Activated T-cell treated with anti-CD3 and anti-CD28 coated beads, Interleukin-2, amount 50 U/mL, for 72 hours (primary cell): ENCODE results near the gene WBP11. TPM values are rescaled to one million over a fixed set of nuclear protein-coding genes. Genes with fewer than 3 reads are reported as not detected.

ENCODE experiments used
- ATAC-seq, 2 donors: fragments of 150-1000 bp; cut with Tn5 transposase; replicated peaks in 1 of 2; 2 replicates each; pipeline ENCODE4 v1.10.0; 2021; ENCODE audit warnings: moderate library complexity in 2 of 2, mild to moderate bottlenecking in 1 of 2
- DNase-seq, 2 donors: peaks; one replicate each; pipeline ENCODE4 v3.0.0; 2021 to 2022; ENCODE audit warnings: mixed read lengths in 1 of 2
- H3K27ac Mint-ChIP-seq: one replicate; pipeline ENCODE4 v1.8.0; 2022; ENCODE audit warnings: mild to moderate bottlenecking, moderate library complexity, mixed read lengths
- H3K27me3 Mint-ChIP-seq: one replicate; pipeline ENCODE4 v1.8.0; 2022; ENCODE audit warnings: low read depth, mixed read lengths
- H3K36me3 Mint-ChIP-seq, 2 donors: one replicate each; pipeline ENCODE4 v1.8.0; 2022; ENCODE audit warnings: mixed read lengths in 2 of 2, mild to moderate bottlenecking in 1 of 2; ENCODE audit not compliant: insufficient read depth in 2 of 2
- H3K4me1 Mint-ChIP-seq: one replicate; pipeline ENCODE4 v1.8.0; 2022; ENCODE audit warnings: low read depth, mixed read lengths
- H3K4me3 Mint-ChIP-seq, 2 donors: one replicate each; pipeline ENCODE4 v1.8.0; 2022; ENCODE audit warnings: mild to moderate bottlenecking in 2 of 2, mixed read lengths in 2 of 2, moderate library complexity in 2 of 2
- H3K9me3 Mint-ChIP-seq, 2 donors: one replicate each; pipeline ENCODE4 v1.8.0; 2022; ENCODE audit warnings: mixed read lengths in 2 of 2
- total RNA-seq, 2 donors: library from RNA; stranded (reverse); gene quantifications; one replicate each; pipeline ENCODE4 v1.2.3, GENCODE V29; 2022

WBP11 gene
- total RNA-seq, 2 donors from 2014 or later, result 104 to 111 TPM

- no peak for ATAC-seq
- peaks cover 54% of the 10 kb centered on the region for H3K4me1 Mint-ChIP-seq
Observed at GRCh38 chr12:14774906-14775635, 28.2 kb downstream of the WBP11 start.

GRCh38 chr12:14774074-14774905, 29.0 kb downstream of the WBP11 start:
- Mint-ChIP-seq H3K27me3 (no peaks in the 10 kb centered on the region), H3K4me1 (peaks cover 50% of the 10 kb centered on the region), H3K4me3 (peak overlapping the region; percentile 99), H3K27ac (peak overlapping the region; percentile 97), H3K36me3 (peaks cover 15 to 21% of the 10 kb centered on the region in 2 donors), H3K9me3 (no peaks in the 10 kb centered on the region)
- peak; percentile 72 to 73 for ATAC-seq
- DNase-seq, result peak; percentile 92 to 95

More at GRCh38 chr12:14774906-14775635, 28.2 kb downstream of the WBP11 start:
- Mint-ChIP-seq H3K9me3 (no peaks in the 10 kb centered on the region), H3K4me3 (peak overlapping the region; percentile 99), H3K27ac (peak overlapping the region; percentile 97), H3K27me3 (no peaks in the 10 kb centered on the region), H3K36me3 (peaks cover 15 to 19% of the 10 kb centered on the region in 2 donors)
- DNase-seq, result peak; percentile 39 to 42

GRCh38 chr12:14773685-14774073, 29.6 kb downstream of the WBP11 start:
- no peaks in the 10 kb centered on the region for H3K9me3 Mint-ChIP-seq
- H3K4me1 Mint-ChIP-seq, result peaks cover 56% of the 10 kb centered on the region
- peak overlapping the region; percentile 97 for H3K27ac Mint-ChIP-seq
- no peak for DNase-seq
- no peaks in the 10 kb centered on the region for H3K27me3 Mint-ChIP-seq
- peak overlapping the region; percentile 99 for H3K4me3 Mint-ChIP-seq
- peak; percentile 12 to 23 for ATAC-seq
- H3K36me3 Mint-ChIP-seq, result peaks cover 19 to 27% of the 10 kb centered on the region in 2 donors

- no peaks in the 10 kb centered on the region for H3K27me3 Mint-ChIP-seq
- DNase-seq, result no peak
- no peaks in the 10 kb centered on the region for H3K9me3 Mint-ChIP-seq
- peaks cover 19 to 30% of the 10 kb centered on the region in 2 donors for H3K36me3 Mint-ChIP-seq
- peak overlapping the region; percentile 54 for H3K27ac Mint-ChIP-seq
- peak overlapping the region; percentile 99 for H3K4me3 Mint-ChIP-seq
- ATAC-seq, result no peak
- peaks cover 60% of the 10 kb centered on the region for H3K4me1 Mint-ChIP-seq
Observed at GRCh38 chr12:14772946-14773345, 30.3 kb downstream of the WBP11 start.

- H3K4me1 Mint-ChIP-seq, result peaks cover 68% of the 10 kb centered on the region
- ATAC-seq (no peak), DNase-seq (no peak)
- no peaks in the 10 kb centered on the region for H3K27me3 Mint-ChIP-seq
- H3K9me3 Mint-ChIP-seq, result peaks cover 0 to 2% of the 10 kb centered on the region in 2 donors
- H3K4me3 Mint-ChIP-seq, result peak overlapping the region; percentile 98 to 99
- H3K36me3 Mint-ChIP-seq, result peaks cover 25 to 40% of the 10 kb centered on the region in 2 donors
- H3K27ac Mint-ChIP-seq, result peak overlapping the region; percentile 99
Observed at GRCh38 chr12:14771651-14772137, 31.6 kb downstream of the WBP11 start.

- Mint-ChIP-seq H3K4me1 (peaks cover 64% of the 10 kb centered on the region), H3K4me3 (peak overlapping the region; percentile 98 to 99), H3K36me3 (peaks cover 29 to 46% of the 10 kb centered on the region in 2 donors), H3K27me3 (no peaks in the 10 kb centered on the region), H3K27ac (peak overlapping the region; percentile 99), H3K9me3 (peaks cover 2 to 7% of the 10 kb centered on the region in 2 donors)
- ATAC-seq (peak; percentile 52 to 53), DNase-seq (peak; percentile 94 to 97)
Observed at GRCh38 chr12:14770496-14771461, 32.5 kb downstream of the WBP11 start.

DNA sequence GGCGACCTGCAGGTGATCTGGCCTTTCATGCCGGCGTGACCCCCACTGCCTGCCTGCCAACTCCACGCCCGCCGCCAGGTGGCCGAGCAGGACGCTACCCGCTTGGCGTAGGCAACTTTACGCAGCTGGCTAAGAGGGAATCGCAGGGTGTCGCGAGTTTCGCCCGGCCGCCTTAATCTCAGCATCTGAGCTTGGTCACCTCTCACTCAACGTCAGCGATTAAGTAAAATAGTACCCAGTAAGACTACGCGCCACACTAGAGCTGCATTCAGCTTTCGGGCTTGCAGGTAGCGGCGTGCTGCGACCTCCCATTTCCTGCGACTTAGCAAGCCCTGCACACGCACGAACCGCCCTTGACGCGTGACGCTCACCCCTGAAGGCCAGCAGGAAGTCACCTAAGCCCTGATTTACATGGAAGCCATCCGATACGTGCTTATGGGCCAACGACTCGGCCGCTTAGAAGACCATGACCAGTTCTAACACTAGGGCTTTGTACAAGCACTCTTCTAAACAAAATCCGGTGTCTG, 33.2 kb downstream of the WBP11 start:
- Mint-ChIP-seq H3K27ac (peak overlapping the region; percentile 99), H3K36me3 (peaks cover 31 to 48% of the 10 kb centered on the region in 2 donors), H3K4me1 (peaks cover 62% of the 10 kb centered on the region), H3K4me3 (peak overlapping the region; percentile 98 to 99), H3K9me3 (peaks cover 4 to 9% of the 10 kb centered on the region in 2 donors), H3K27me3 (no peaks in the 10 kb centered on the region)
- peak; percentile 90 to 92 for DNase-seq
- peak; percentile 41 to 52 for ATAC-seq

DNA sequence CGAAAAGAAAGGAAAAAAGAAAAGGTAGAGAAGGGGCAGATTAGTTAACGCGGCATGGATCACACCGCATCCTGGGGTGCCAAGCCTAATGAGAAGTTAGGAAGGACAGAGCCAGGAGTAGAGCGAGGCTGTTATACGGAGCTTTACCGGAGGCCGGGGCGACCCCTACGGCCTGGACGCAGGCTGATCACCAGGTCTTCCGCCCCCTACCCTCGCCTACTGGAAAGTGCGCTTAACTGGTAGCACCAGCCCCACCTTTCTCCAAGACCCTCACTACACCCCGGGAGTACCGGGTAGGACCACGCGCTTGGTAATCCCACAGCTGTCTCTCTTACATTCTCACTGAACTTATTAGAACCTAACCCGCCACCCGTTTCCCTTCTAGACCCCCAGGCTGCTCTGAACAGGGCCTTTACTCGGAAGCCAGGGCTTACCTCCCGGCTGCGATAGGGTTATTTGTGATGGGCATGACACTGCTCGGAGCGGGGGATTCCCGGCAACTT, 33.8 kb downstream of the WBP11 start:
- peak overlapping the region; percentile 99 for H3K27ac Mint-ChIP-seq
- DNase-seq (peak in 1 of 2 donors; percentile 48), ATAC-seq (peak; percentile 2)
- H3K27me3 Mint-ChIP-seq, result no peaks in the 10 kb centered on the region
- peaks cover 4 to 9% of the 10 kb centered on the region in 2 donors for H3K9me3 Mint-ChIP-seq
- peak overlapping the region; percentile 98 to 99 for H3K4me3 Mint-ChIP-seq
- H3K4me1 Mint-ChIP-seq, result peaks cover 60% of the 10 kb centered on the region
- H3K36me3 Mint-ChIP-seq, result peaks cover 30 to 49% of the 10 kb centered on the region in 2 donors

DNA sequence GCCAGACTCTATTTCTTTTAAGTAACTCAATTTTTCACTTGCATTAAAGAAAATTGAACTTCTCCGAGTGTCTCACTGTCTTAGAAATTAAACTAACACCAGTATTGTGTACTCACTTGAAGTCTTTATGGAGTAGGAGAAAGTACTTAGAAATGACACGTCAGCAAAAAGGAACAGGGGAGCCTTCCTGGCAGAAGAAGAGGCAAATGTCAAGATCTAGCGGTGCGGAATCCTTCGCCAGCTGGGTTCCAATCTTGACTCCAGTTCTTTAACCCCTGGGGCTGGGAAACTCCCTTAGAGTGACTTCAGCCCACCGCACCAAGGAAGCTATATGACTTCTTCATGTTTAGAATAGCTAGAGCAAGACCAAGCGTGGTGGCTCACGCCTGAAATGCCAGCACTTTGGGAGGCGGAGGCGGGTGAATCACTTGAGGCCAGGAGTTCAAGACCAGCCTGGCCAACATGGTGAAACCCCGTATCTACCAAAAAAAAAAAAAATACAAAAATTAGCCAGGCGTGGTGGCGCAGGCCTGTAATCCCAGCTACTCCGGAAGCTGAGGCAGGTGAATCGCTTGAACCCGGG, 34.4 kb downstream of the WBP11 start:
- peak; percentile 47 to 57 for DNase-seq
- Mint-ChIP-seq H3K36me3 (peaks cover 24 to 46% of the 10 kb centered on the region in 2 donors), H3K4me1 (peaks cover 54% of the 10 kb centered on the region), H3K9me3 (peaks cover 4 to 9% of the 10 kb centered on the region in 2 donors), H3K27me3 (no peaks in the 10 kb centered on the region), H3K4me3 (peak overlapping the region; percentile 98 to 99), H3K27ac (peak overlapping the region; percentile 99)
- ATAC-seq, result no peak

- Mint-ChIP-seq H3K9me3 (peaks cover 4 to 9% of the 10 kb centered on the region in 2 donors), H3K4me3 (peak overlapping the region; percentile 67 to 99), H3K36me3 (peaks cover 25 to 47% of the 10 kb centered on the region in 2 donors), H3K27ac (peak overlapping the region; percentile 87), H3K4me1 (peaks cover 50% of the 10 kb centered on the region), H3K27me3 (no peaks in the 10 kb centered on the region)
- DNase-seq (no peak), ATAC-seq (no peak)
Observed at GRCh38 chr12:14767617-14768016, 35.7 kb downstream of the WBP11 start.

GRCh38 chr12:14766649-14767215, 36.5 kb downstream of the WBP11 start:
- no peak for ATAC-seq
- Mint-ChIP-seq H3K4me1 (peaks cover 50% of the 10 kb centered on the region), H3K27ac (peak overlapping the region; percentile 87), H3K9me3 (peaks cover 7 to 9% of the 10 kb centered on the region in 2 donors), H3K4me3 (peak overlapping the region; percentile 20 to 67), H3K27me3 (no peaks in the 10 kb centered on the region), H3K36me3 (peaks cover 25 to 51% of the 10 kb centered on the region in 2 donors)
- DNase-seq, result no peak
